HG03520 (cell line): ENCODE results near the gene TRPV3.
"Not testable (repeated sequence)": the region's sequence is repeated elsewhere in the genome, so short reads cannot be mapped to it uniquely, and the experiment has no call there.

Experiments
- ATAC-seq: cut with Tn5 transposase; IDR thresholded peaks from one replicate; pipeline ENCODE4 v1.9.1; 2021; ENCODE audit warnings: mild to moderate bottlenecking, moderate library complexity; ENCODE audit not compliant: unreplicated experiment

The TRPV3 gene

DNA sequence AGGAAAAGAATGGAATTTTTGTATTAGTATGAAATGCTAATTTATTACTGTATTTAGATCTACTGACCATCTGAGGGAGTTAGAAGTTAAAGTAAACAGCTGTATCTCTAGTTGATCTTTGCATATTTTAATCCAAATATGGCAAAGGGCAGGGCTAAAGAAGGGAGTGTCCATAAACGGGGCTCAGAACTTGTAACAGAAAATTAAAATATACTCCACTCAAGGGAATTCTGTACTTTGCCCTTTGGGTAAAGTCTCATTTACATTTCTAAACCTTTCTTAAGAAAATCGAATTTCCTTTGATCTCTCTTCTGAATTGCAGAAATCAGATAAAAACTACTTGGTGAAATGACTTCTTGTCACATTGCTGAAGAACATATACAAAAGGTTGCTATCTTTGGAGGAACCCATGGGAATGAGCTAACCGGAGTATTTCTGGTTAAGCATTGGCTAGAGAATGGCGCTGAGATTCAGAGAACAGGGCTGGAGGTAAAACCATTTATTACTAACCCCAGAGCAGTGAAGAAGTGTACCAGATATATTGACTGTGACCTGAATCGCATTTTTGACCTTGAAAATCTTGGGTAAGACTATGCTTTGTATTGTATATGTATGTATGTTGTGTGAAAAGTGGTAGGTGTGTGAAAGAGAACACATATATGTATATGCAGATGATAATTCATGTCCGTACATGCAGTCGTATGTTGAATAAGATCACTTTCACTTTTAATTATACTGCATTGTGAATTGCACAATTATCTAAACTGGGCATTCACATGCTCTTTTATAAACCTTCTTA lies 81.6 kb downstream of the TRPV3 start, which contains the start of gene ASPA:
TSS of gene ASPA (plus strand) at position 186 of the 799 bp plus-strand sequence. CDS start at position 349, 163 bp downstream.
- ATAC-seq: no peak

DNA sequence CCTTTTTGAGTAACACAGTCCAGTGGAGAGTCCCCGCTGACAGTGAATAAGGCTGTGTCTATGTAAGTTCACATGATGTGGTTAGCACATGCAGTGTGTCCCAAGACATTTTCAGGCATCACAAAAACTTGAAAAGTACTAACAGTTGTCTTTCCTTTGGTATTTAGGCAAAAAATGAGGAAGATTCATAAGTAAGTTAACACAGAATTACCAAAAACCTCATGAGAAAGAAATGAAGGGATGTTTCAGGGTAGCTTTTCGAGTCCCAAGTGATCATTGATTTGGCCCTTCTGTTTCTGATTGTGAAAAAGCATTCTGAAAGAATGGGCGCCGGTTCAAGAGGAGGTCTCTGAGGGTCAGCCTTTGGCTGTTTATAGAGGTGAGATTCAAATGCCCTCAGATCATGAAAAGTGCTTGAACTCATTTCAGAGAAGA lies 82.3 kb downstream of the TRPV3 start:
- ATAC-seq: no peak

DNA sequence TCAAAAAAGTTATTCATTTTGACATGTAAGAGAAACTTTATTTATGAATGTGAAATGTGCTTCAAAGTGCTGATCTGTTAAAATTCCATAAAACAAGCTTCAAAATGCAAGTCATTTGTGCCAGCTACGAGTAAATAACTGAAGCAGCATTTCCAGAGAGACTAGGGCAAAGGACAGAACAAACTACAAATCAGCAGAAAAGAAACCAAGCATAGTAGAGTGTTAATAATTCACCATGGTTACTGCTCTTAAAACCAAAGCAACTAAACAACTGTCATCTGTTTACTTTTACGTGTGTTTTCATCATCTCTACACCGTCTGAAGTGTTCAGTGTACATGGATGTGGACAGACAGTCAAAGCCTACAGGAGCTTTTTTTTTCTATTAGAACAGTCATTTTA lies 83.4 kb downstream of the TRPV3 start:
- ATAC-seq: no peak

DNA sequence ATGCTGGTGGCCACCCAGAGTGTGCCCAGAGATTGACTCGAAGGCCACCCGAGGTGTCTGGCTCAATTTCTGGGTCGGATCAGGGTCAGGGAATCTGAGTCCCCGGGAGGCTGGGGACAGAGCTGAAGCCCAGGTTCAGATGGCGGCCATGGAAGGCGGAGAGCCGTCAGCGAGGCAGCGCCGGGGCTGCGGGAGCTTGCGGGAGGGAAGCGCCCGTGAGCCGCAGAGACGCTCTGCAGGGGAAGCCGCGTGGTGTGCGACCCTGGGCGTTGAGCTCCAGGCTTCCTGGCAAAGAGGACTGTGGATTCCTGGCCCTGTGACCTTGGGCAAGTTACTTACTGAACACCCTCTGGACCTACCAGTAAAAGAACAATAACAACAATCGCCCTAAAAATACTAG lies 85.5 kb downstream of the TRPV3 start:
- no peak for ATAC-seq

DNA sequence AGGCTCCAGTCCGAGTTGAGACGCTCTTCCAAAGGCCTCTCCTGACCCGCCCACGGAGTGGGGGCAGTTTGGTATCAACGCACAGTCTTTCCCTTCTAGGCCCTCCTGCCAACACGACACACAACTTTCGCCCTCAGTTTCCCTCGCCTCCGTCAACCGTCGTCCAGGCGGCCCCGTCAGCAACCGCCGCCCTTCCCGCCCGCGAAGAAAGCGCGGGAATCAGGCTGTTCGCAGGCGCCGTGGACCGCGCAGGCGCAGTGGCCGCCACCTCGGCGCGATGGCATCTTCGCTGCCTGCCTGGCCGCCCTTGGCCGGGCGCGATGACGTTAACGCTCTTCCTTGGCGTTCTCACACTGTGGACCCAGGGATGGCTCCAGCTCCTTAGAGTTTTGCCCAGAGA lies 86.0 kb downstream of the TRPV3 start, which contains the start of gene SPATA22:
TSS of gene SPATA22 (minus strand) at position 221 of the 400 bp plus-strand sequence. CDS start 2,494 bp downstream, outside the sequence.
- no peak for ATAC-seq

DNA sequence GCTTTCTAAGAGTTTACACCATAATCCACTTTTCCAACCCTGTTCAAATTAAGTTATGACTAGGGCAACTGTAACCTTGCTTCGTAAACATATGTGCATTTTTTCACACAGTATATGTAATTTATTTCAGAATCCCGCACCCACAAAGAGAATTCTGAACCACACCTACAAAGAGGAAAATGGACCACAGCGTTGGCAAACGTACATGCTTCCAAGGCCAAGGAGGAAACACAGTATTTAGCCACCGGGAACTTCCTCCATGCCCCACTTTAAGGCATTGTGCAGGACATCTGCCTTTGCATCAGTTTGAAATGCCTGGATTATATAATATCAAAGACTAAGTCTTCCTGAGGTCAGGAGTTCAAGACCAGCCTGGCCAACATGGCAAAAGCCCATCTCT lies 88.1 kb downstream of the TRPV3 start:
- no peak for ATAC-seq

DNA sequence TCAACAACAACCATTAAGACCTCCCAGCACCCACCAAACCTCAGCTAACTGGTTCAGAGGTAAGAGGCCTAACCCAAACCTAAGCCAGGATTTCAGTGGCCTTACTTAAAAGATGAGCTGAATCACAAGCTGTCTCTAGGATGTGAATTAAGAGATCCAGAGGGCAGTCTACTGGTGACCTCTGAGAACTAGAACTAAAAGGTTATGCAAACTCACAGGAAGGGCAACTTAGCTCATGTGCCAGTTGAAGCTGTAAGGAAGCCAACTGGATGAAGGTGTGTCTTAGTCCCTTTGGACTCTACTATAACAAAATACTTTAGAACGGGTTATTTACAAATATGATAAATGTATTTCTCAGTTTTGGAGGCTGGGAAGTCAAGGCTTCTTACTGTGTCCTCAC lies 91.3 kb downstream of the TRPV3 start:
- not testable (repeated sequence) for ATAC-seq
